NCI-H2081 (cell line): ENCODE results near the gene PCDHB12.
"Not testable (repeated sequence)": the region's sequence is repeated elsewhere in the genome, so short reads cannot be mapped to it uniquely, and the experiment has no call there.

ENCODE experiments used
- DNase-seq, 2 experiments: peaks; one replicate each; lab custom pipeline; 2025; lab: John Stamatoyannopoulos, UW

PCDHB12 gene

GRCh38 chr5:141208478-141208877 lies at the start of gene PCDHB12:
Gene PCDHB12 (plus strand): TSS chr5:141208719. CDS start chr5:141208908, 189 bp downstream.
- no peak for DNase-seq

- peak; percentile 19 to 34 for DNase-seq
Measured at GRCh38 chr5:141172381-141173204, 35.9 kb upstream of the PCDHB12 start, which contains the start of gene PCDHB7. Gene PCDHB7 (plus strand): TSS chr5:141172644. CDS start chr5:141172836, 192 bp downstream.

- not testable (repeated sequence) for DNase-seq
Measured at GRCh38 chr5:141174291-141175104, 34.0 kb upstream of the PCDHB12 start.

GRCh38 chr5:141175933-141176332 lies 32.6 kb upstream of the PCDHB12 start:
- DNase-seq: no peak

GRCh38 chr5:141177577-141178191 lies 30.8 kb upstream of the PCDHB12 start, which contains the start of gene PCDHB8:
Gene PCDHB8 (plus strand): TSS chr5:141177790. CDS start chr5:141178035, 245 bp downstream.
- not testable (repeated sequence) for DNase-seq

- DNase-seq: not testable (repeated sequence)
Measured at GRCh38 chr5:141179371-141179770, 29.1 kb upstream of the PCDHB12 start.

- DNase-seq: not testable (repeated sequence)
Measured at GRCh38 chr5:141179876-141180275, 28.6 kb upstream of the PCDHB12 start.

- DNase-seq: no peak
Measured at GRCh38 chr5:141180313-141180712, 28.2 kb upstream of the PCDHB12 start.

GRCh38 chr5:141182248-141182647 lies 26.3 kb upstream of the PCDHB12 start, which contains the start of gene PCDHB16:
Gene PCDHB16 (plus strand): TSS chr5:141182387. CDS start chr5:141182560, 173 bp downstream.
- peak; percentile 51 to 67 for DNase-seq

- not testable (repeated sequence) for DNase-seq
Measured at GRCh38 chr5:141184117-141184855, 24.2 kb upstream of the PCDHB12 start.

- peak; percentile 10 to 44 for DNase-seq
Measured at GRCh38 chr5:141186897-141187512, 21.5 kb upstream of the PCDHB12 start, which contains the start of gene PCDHB9. Gene PCDHB9 (plus strand): TSS chr5:141187161. CDS start chr5:141187319, 158 bp downstream.

GRCh38 chr5:141188682-141189081 lies 19.8 kb upstream of the PCDHB12 start:
- not testable (repeated sequence) for DNase-seq

- DNase-seq: not testable (repeated sequence)
Measured at GRCh38 chr5:141189131-141189530, 19.4 kb upstream of the PCDHB12 start.

GRCh38 chr5:141192110-141192725 lies 16.3 kb upstream of the PCDHB12 start, which contains the start of gene PCDHB10:
Gene PCDHB10 (plus strand): TSS chr5:141192353. CDS start chr5:141192553, 200 bp downstream.
- DNase-seq: peak in 1 of 2 experiments; percentile 11

- not testable (repeated sequence) for DNase-seq
Measured at GRCh38 chr5:141194332-141194731, 14.2 kb upstream of the PCDHB12 start.

- no peak for DNase-seq
Measured at GRCh38 chr5:141196363-141196762, 12.2 kb upstream of the PCDHB12 start.

GRCh38 chr5:141199359-141200235 lies 8.9 kb upstream of the PCDHB12 start, which contains the start of gene PCDHB11:
Gene PCDHB11 (plus strand): TSS chr5:141199627. CDS start chr5:141199775, 148 bp downstream.
- peak; percentile 55 to 77 for DNase-seq

GRCh38 chr5:141201126-141201525 lies 7.4 kb upstream of the PCDHB12 start:
- not testable (repeated sequence) for DNase-seq

GRCh38 chr5:141201646-141202045 lies 6.9 kb upstream of the PCDHB12 start:
- not testable (repeated sequence) for DNase-seq
